GM21723 (cell line): ENCODE measurements around the gene AUTS2.

ENCODE experiments used
- ATAC-seq: cut with Tn5 transposase; IDR thresholded peaks from one replicate; pipeline ENCODE4 v1.9.1; 2021; ENCODE audit warnings: mild to moderate bottlenecking, moderate library complexity; ENCODE audit not compliant: unreplicated experiment

The AUTS2 gene

GRCh38 chr7:69922026-69922803, 323.9 kb downstream of the AUTS2 start:
- peak; percentile 87 for ATAC-seq

GRCh38 chr7:69927461-69927860, 329.2 kb downstream of the AUTS2 start:
- no peak for ATAC-seq

GRCh38 chr7:69928621-69929020, 330.3 kb downstream of the AUTS2 start:
- no peak for ATAC-seq

- ATAC-seq = no peak
These were observed 331.3 kb downstream of the AUTS2 start for GRCh38 chr7:69929622-69930021.

- no peak for ATAC-seq
These were observed 333.9 kb downstream of the AUTS2 start for GRCh38 chr7:69932034-69932628.

GRCh38 chr7:69934144-69934903, 336.0 kb downstream of the AUTS2 start:
- ATAC-seq = no peak

GRCh38 chr7:69935107-69935506, 336.8 kb downstream of the AUTS2 start:
- ATAC-seq = no peak

GRCh38 chr7:69937097-69937496, 338.8 kb downstream of the AUTS2 start:
- no peak for ATAC-seq

GRCh38 chr7:69939317-69939716, 341.0 kb downstream of the AUTS2 start:
- ATAC-seq = no peak

GRCh38 chr7:69941077-69941651, 342.9 kb downstream of the AUTS2 start:
- ATAC-seq = no peak

GRCh38 chr7:69942573-69942972, 344.3 kb downstream of the AUTS2 start:
- no peak for ATAC-seq

GRCh38 chr7:69946901-69947300, 348.6 kb downstream of the AUTS2 start:
- ATAC-seq = no peak

- ATAC-seq = no peak
These were observed 349.7 kb downstream of the AUTS2 start for GRCh38 chr7:69947998-69948397.

GRCh38 chr7:69949122-69949521, 350.8 kb downstream of the AUTS2 start:
- ATAC-seq = no peak

GRCh38 chr7:69951458-69951857, 353.2 kb downstream of the AUTS2 start:
- no peak for ATAC-seq

GRCh38 chr7:69953136-69954067, 355.1 kb downstream of the AUTS2 start:
- peak; percentile 63 for ATAC-seq

- no peak for ATAC-seq
These were observed 358.3 kb downstream of the AUTS2 start for GRCh38 chr7:69956541-69956940.

- ATAC-seq = no peak
These were observed 359.4 kb downstream of the AUTS2 start for GRCh38 chr7:69957661-69958060.

- no peak for ATAC-seq
These were observed 361.7 kb downstream of the AUTS2 start for GRCh38 chr7:69959789-69960499.

GRCh38 chr7:69961436-69961835, 363.2 kb downstream of the AUTS2 start:
- ATAC-seq = no peak
